ENCODE measurements around the gene PNMA6F. TPM values are rescaled to one million over a fixed set of nuclear protein-coding genes. Genes with fewer than 3 reads are reported as not detected.
"Not testable (repeated sequence)": the region's sequence is repeated elsewhere in the genome, so short reads cannot be mapped to it uniquely, and the experiment has no call there.

The PNMA6F gene
- total RNA-seq, 1 experiment from 2014 or later: not detected

GRCh38 chrX:153272584-153272983 lies 49.0 kb downstream of the PNMA6F start:
- H3K79me2 ChIP-seq (ENCODE audit: insufficient read depth, low read length); POLR2A ChIA-PET; H3K36me3 ChIP-seq (ENCODE audit: control insufficient read depth in 1 of 2, insufficient read depth in 2 of 2, low read length in 2 of 2); H3K27ac ChIP-seq (ENCODE audit: low read depth, low read length); intact Hi-C loops (cut with micrococcal nuclease); H4K20me1 ChIP-seq (ENCODE audit: insufficient read depth); H3K9ac ChIP-seq (ENCODE audit: low read length); H3K4me1 ChIP-seq (ENCODE audit: control insufficient read depth in 1 of 2, insufficient read depth in 2 of 2, low read length in 2 of 2); H3K4me3 ChIP-seq (replicated peaks in 1 of 2; ENCODE audit: low read depth in 1 of 2, low read length in 2 of 2); H3K9me2 ChIP-seq (ENCODE audit: insufficient read depth); H3K4me2 ChIP-seq (ENCODE audit: low read length); RAD21 ChIA-PET (ENCODE audit: low non-redundant PET in 1 of 2, low total read pairs in 2 of 2, uncharacterized antibody in 2 of 2, unreplicated experiment in 2 of 2); H2AFZ ChIP-seq (ENCODE audit: low read depth, low read length, poor library complexity, severe bottlenecking); BruUV-seq (replicated peaks); CTCF ChIA-PET; H3K27me3 ChIP-seq (ENCODE audit: insufficient read depth, low read length); DNase-seq (ENCODE audit: low read depth, low spot score); ATAC-seq; H3K9me3 ChIP-seq (ENCODE audit: control insufficient read depth in 1 of 2, insufficient read depth in 1 of 2, low read depth in 1 of 2, low read length in 2 of 2): not testable (repeated sequence)

GRCh38 chrX:153272070-153272469 lies 49.5 kb downstream of the PNMA6F start:
- ATAC-seq; H3K27ac ChIP-seq (ENCODE audit: low read depth, low read length); H3K9me3 ChIP-seq (ENCODE audit: control insufficient read depth in 1 of 2, insufficient read depth in 1 of 2, low read depth in 1 of 2, low read length in 2 of 2); H4K20me1 ChIP-seq (ENCODE audit: insufficient read depth); H3K4me1 ChIP-seq (ENCODE audit: control insufficient read depth in 1 of 2, insufficient read depth in 2 of 2, low read length in 2 of 2); CTCF ChIA-PET; DNase-seq (ENCODE audit: low read depth, low spot score); H2AFZ ChIP-seq (ENCODE audit: low read depth, low read length, poor library complexity, severe bottlenecking); H3K9ac ChIP-seq (ENCODE audit: low read length); H3K9me2 ChIP-seq (ENCODE audit: insufficient read depth); RAD21 ChIA-PET (ENCODE audit: low non-redundant PET in 1 of 2, low total read pairs in 2 of 2, uncharacterized antibody in 2 of 2, unreplicated experiment in 2 of 2); H3K27me3 ChIP-seq (ENCODE audit: insufficient read depth, low read length); intact Hi-C loops (cut with micrococcal nuclease); H3K4me3 ChIP-seq (replicated peaks in 1 of 2; ENCODE audit: low read depth in 1 of 2, low read length in 2 of 2); H3K36me3 ChIP-seq (ENCODE audit: control insufficient read depth in 1 of 2, insufficient read depth in 2 of 2, low read length in 2 of 2); H3K79me2 ChIP-seq (ENCODE audit: insufficient read depth, low read length); H3K4me2 ChIP-seq (ENCODE audit: low read length); BruUV-seq (replicated peaks); POLR2A ChIA-PET: not testable (repeated sequence)

Other genes starting within 250 kb of the PNMA6F start
- not detected for gene PNMA6A, start 249.3 kb downstream of the PNMA6F start, total RNA-seq (2021; ENCODE audit: unreplicated experiment)
- gene MAGEA1, start 142.5 kb downstream of the PNMA6F start, total RNA-seq (2021; ENCODE audit: unreplicated experiment): not detected
- 9.8 TPM for gene ZNF275, start 12.4 kb upstream of the PNMA6F start, total RNA-seq (2021; ENCODE audit: unreplicated experiment)
- gene PNMA6E, start 79.6 kb upstream of the PNMA6F start, total RNA-seq (2021; ENCODE audit: unreplicated experiment): not detected
- gene ZFP92, start 89.7 kb upstream of the PNMA6F start, total RNA-seq (2021; ENCODE audit: unreplicated experiment): not detected
- gene TREX2, start 124.3 kb upstream of the PNMA6F start, total RNA-seq (2021; ENCODE audit: unreplicated experiment): 2.9 TPM
- 28.9 TPM for gene HAUS7, start 148.8 kb upstream of the PNMA6F start, total RNA-seq (2021; ENCODE audit: unreplicated experiment)
- 0.37 TPM for gene BGN, start 173.2 kb upstream of the PNMA6F start, total RNA-seq (2021; ENCODE audit: unreplicated experiment)
- gene ATP2B3, start 195.9 kb upstream of the PNMA6F start, total RNA-seq (2021; ENCODE audit: unreplicated experiment): not detected

Data from HCT116 (cell line).